ENCODE results near the gene ADIPOR1.
A peak's percentile ranks its signal among the peaks of the same experiment; 100 is the strongest.
"Not testable (repeated sequence)": the region's sequence is repeated elsewhere in the genome, so short reads cannot be mapped to it uniquely, and the experiment has no call there.

The ADIPOR1 gene, protein sequence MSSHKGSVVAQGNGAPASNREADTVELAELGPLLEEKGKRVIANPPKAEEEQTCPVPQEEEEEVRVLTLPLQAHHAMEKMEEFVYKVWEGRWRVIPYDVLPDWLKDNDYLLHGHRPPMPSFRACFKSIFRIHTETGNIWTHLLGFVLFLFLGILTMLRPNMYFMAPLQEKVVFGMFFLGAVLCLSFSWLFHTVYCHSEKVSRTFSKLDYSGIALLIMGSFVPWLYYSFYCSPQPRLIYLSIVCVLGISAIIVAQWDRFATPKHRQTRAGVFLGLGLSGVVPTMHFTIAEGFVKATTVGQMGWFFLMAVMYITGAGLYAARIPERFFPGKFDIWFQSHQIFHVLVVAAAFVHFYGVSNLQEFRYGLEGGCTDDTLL

DNA sequence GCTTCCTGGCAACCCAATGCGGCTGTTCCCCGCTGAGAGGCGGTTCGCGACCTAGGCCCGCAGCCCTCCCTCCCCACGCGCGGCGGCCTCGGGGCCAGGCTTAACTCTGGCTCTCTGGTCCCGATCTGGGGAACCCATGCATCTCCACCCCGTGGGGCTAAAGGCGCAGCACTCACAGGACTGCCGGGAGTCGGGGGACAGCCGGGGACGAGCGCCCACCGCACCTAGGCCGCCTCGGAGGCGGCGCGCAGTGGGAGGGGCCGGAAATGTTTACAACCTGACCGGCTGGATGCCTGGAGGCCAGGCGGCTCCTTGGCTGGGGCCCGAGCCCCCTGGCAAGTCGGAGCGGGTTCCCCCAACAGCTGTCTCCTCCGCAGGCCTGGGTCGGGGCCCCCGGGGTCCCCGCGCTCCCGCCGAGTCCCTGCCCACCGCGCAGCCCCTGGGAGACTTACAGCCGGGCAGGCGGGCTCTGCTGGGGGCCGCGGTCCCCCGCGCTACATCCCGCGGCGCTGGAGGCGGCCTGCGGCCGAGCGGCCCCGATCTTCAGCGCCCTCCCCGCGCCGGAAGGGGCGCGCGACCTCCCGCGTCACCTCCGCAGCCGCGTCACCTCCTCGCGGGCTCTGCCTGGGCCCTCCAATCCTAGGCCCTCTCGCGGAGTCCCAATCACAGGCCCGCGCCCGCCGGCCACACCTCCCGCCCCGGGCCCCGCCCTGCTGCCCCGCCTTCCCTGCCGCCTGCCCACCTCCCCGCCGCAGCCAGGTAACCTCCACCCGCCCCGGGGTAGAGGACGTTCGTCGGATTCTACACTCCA is at the start of gene ADIPOR1:
Gene ADIPOR1 (minus strand): TSS at position 580 of the 811 bp plus-strand sequence. CDS start 7,242 bp downstream, outside the sequence.
- peak; percentile 51 for DNase-seq (ENCODE audit: low read depth)

DNA sequence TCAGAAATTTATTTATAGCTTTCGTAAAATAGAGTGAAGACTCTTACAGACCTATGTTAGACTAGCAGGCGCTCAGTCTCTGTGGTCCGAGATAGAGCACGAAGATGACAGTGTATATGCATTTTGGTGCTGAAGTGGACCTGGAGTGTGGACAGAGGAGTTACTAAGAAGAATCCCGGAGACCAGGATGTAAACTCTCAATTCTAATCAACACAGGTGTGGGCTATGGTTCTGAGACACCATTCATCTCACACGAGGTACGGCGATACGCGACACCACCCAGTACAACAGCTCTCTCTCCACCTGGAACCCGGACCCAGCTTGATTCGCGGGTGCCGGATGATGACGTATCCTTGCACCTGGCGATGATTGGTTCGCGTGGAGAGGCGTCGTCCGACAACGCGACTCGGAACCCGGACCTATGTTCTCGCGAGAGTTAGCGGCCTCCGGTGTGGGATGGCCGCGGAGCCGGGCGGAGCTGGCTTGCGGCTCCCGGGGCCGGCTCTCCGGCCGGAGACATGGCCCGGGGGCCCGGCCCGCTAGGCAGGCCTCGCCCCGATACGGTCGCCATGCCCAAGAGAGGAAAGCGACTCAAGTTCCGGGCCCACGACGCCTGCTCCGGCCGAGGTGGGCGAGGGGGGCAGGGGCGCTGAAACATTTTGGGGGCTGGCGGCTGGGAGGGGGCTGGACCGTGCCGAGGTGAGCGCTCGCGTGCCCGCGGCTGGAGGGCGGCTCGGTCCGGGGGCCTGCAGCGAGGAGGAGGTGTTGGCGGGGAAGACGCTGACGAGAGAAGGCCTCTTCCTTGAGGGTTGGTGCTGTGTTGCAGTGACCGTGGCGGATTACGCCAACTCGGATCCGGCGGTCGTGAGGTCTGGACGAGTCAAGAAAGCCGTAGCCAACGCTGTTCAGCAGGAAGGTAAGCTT is 49.1 kb upstream of the ADIPOR1 start, which contains the start of gene TMEM183A:
Gene TMEM183A (plus strand): TSS at position 427 of the 924 bp plus-strand sequence. CDS start 92 bp downstream, at position 519.
- DNase-seq (ENCODE audit: low read depth) = peak; percentile 95

DNA sequence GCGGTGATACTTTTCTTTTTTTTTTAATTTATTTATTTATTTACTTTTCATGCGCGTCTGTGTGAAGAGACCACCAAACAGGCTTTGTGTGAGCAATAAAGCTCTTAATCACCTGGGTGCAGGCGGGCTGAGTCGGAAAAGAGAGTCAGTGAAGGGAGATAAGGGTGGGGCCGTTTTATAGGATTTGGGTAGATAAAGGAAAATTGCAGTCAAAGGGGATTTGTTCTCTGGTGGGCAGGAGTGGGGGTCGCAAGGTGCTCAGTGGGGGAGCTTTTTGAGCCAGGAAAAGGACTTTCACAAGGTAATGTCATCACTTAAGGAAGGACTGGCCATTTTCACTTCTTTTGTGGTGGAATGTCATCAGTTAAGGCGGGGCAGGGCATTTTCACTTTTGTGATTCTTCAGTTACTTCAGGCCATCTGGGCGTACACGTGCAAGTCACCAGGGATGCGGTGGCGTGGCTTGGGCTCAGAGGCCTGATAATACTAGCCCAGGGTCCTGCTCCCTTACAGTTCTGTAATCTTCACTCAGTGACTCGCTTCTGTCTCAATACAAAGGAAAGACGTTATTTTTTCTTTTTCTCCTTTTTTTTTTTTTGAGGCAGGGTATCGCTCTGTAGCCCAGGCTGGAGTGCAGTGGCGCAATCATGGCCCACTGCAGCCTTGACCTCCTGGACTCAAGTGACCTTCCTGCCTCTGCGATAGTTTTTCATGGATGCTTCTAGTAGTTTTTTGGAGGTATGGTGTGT is 47.5 kb upstream of the ADIPOR1 start:
- DNase-seq (ENCODE audit: low read depth) = not testable (repeated sequence)

DNA sequence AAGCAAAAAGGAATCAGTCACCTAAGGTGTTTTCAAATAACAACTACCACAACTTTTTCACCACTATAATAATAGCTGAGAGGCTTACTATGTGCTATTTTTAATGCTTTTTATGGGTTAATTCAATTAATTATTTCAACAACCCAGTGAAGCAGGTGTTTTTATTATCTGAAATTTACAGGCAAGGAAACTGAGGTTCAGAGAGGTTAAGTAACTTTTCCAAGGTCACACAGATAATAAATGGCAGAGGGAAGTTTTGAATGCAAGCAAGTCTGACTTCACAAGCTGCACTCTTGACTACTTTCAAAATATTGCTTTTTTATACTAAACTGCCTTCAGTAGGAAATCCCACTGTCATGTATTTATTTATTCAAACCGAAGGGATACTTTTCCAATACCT is 44.8 kb upstream of the ADIPOR1 start:
- no peak for DNase-seq (ENCODE audit: low read depth)

DNA sequence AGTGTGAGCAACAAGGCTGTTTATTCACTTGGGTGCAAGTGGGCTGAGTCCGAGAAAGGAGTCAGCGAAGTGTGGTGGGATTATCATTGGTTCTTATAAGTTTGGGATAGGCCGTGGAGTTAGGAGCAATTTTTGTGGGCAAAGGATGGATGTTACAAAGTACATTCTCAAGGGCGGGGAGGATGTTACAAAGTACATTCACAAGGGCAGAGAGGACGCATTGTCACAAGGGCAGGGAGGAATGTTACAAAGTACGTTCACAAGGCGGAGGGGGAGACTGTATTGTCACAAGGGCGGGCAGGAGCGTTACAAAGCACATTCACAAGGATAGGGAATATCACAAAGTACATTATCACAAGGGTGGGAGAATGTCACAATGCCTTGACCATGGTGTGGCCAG is 43.9 kb upstream of the ADIPOR1 start:
- DNase-seq (ENCODE audit: low read depth) = no peak

DNA sequence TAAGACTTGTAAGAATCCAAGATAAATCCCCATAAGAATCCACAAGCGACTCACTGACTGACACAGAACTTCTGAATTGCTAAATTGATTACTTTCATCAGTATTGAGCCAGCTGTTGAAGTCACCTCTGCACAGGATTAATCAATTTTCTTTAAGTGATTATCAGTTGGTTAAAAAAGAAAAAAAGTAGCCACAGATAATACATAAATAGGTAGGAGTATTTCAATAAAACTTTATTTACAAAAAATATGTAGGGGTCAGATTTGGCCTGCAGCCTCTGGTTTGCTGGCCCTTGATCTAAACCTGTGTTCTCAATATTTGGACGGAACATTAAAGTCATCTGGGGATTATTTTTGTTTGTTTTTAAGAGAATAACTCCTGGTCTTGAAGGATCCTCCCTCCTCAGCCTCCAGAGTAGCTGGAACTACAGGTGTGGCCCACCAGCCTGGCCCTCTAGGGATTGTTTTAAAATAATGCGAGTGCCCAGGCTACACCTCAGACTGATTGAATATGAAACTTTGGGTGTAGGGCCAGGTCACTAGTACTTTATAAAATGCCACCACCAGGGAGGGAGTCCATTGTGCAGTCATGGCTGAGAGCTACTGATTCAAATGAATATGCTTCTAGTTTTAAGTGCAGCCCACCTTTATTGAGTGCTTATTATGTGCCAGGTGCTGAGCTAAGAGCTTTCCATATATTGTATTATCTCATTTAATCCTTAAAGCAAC is 42.3 kb upstream of the ADIPOR1 start:
- no peak for DNase-seq (ENCODE audit: low read depth)

DNA sequence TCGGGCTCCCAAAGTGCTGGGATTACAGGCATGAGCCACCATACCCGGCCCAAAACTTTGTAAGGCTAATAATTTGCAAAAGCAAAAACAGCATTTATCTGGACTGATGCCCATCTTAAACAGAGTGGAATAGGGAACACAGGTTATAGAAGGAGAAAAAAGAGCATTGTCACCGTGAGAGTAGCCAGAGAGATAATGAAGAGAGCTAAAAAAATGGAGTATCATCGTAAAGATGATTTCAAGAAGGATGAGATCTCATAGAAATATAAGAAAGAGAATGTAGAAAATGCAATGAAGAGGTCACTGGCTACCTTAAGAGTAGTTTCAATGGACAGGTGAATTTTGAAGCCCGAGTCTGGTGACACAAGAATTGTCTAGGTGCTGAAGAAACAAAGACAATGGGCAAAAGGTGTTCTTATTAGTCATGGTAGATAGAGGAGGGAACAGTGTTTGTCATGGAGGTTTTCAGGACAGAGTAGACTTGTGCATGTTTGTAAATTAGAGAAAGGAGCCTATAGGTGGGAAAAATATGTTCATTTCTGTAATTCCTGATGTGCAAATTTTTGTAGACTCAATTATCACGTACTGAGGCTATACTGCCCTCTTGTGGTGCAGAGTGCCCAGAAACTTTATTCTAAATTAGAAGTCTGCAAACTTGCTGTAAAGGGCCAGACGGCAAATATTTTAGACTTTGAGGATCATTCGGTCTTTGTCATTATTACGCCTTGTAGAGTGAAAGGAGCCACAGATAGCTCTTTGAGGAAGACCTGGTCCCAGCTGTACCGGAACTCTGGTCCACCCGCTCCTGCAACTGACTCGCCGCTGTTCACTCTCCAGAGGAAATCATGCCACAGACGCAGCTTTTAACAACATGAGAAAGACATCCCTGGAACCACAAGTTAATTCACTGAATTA is 41.0 kb upstream of the ADIPOR1 start:
- DNase-seq (ENCODE audit: low read depth) = peak; percentile 28

DNA sequence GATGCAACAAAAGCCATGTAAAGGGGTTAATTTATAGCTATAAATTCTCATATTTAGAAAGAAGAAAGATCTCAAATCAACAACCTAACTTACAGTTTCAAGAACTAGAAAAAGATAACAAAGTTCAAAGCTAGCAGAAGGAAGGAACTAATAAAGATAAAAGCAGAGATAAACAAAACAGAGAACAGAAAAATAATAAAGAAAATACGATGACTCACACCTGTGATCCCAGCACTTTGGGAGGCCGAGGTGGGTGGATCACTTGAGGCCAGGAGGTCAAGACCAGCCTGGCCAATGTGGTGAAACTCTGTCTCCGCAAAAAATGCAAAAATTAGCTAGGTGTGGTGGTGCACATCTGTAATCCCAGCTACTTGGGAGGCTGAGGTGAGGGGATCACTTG is 36.6 kb upstream of the ADIPOR1 start:
- no peak for DNase-seq (ENCODE audit: low read depth)

DNA sequence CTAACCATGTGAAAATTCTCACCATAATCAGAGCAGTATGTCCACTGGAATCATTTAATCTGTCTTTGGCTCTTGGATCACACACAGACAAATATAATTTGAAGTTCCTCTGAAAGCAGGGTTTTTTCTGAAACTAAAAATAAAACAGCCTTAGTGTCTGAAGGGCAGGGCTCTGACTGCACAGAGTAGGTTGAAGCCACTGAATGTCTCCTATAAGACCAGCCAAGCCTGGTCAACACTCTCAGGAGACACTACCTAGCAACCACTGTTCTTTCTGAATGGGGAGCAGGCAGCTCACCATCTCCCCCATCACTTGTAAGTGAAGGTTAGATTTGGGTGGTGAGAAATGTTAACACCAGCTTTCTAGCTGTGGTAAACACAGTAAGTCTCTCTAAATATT is 33.0 kb upstream of the ADIPOR1 start:
- DNase-seq (ENCODE audit: low read depth) = no peak

DNA sequence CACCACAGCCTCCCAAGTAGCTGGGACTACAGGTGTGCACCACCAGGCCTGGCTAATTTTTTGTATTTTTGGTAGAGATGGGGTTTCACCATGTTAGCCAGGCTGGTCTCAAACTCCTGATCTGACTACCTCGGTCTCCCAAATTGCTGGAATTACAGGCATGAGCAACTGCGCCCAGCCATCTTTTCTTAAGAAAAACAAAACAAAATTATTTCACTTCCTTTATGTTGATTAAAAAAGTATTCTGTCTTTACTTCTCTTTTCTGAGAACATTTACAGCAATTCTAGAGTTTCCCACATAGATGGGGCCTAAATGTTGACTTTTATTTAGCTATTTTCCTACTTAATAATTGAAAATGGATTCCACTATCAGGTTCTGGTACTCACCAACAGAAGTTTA is 31.8 kb upstream of the ADIPOR1 start:
- no peak for DNase-seq (ENCODE audit: low read depth)

DNA sequence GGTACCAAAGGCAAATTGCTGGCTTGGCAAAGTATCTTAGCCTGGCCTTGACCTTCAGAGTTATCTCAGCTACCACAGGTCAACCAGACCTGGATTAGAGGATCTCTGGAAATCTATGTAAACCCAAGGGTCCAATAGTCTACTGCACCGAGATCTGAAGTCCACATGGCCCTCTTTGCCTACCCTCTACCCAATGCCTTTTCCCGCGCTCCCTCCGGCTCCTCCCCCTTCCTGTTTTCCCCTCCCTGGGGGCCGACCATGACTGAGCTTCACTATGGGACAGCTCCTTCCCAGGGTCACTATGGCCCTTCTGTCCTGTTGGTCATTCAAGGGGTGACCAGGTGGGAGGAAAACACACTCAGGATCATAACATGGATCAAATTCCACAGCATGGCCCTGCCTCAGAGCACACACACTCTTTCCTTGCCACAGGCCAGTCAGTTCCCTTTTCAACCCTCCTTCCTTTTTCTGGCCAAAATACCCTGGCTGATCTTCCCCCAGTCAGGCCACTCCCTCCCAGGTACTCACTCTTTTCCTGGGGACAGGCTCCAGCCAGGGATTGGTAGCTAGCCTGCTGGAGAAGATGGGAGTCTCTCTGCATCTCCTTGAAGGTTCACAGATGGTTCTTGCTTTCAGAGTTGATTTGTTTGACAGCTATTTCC is 29.9 kb upstream of the ADIPOR1 start:
- no peak for DNase-seq (ENCODE audit: low read depth)

DNA sequence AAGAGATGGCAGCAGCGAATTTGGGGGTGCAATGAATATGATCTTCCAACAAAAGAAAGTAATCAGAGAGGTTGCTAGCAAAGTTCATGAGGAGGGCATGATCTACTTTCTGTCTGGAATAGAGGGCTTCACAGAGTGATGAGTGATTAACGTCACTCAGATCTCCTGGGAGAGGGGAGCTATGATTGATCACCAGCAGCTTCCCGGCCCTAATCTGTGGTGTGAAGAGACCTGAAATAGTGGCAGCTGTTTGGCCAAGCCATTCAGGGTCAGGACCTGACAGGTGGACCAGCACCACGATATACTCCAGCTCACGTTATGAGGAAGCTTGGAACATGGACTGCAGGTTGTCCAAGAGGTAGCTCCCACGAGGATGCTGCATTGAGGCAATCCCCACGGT is 29.1 kb upstream of the ADIPOR1 start:
- DNase-seq (ENCODE audit: low read depth) = no peak

DNA sequence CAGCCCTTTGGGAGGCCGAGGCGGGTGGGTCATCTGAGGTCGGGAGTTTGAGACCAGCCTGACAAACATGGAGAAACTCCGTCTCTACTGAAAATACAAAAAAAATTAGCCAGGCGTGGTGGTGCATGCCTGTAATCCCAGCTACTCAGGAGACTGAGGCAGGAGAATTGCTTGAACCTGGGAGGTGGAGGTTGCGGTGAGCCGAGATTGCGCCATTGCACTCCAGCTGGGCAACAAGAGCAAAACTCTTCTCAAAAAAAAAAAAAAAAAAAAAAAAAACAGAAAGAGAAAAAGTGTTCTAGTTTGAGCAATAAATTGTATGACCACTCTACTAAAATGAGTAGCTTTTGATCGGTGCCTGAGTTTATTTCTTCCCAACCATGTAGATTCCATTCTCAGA is 28.0 kb upstream of the ADIPOR1 start:
- DNase-seq (ENCODE audit: low read depth) = not testable (repeated sequence)

DNA sequence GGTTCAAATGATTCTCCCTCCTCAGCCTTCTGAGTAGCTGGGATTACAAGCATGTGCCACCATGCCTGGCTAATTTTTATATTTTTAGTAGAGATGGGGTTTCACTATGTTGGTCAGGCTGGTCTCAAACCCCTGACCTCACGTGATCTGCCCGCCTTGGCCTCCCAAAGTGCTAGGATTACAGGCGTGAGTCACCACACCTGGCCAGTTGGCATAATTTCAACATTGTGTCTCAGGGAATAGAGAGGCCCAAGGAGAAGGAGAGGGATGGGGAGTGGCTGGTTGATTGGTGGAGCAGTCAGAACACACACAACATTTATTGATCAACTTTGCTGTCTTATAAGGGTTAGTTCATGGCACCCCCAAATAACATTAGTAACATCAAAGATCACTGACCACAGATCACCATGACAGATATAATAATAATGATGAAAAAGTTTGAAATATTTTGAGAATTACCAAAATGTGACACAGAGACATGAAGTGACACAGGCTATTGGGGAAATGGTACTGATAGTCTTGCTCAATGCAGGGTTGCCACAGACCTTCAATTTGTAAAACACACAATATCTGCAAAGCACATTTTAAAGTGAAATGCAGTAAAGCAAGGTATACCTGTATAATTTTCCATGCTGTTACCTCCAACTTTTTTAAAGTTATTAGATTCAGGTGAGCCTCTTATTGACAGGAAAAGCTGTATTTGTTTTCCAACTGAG is 24.8 kb upstream of the ADIPOR1 start:
- no peak for DNase-seq (ENCODE audit: low read depth)

DNA sequence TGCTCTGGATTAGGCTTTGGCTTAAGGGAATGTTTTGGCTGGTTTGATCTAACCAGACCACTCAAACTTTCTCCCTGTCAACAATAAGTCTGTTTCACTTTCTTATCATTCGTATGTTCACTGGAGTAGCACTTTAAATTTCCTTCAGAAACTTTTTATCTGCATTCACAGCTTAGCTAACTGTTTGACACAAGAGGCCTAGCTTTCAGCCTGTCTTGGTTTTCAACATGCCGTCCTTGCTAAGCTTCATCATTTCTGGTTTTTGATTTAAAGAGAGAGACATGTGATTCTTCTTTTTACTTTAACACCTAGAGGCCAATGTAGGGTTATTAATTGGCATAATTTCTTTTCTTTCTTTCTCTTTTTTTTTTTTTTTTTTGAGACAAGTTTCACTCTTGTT is 23.8 kb upstream of the ADIPOR1 start:
- DNase-seq (ENCODE audit: low read depth) = no peak

DNA sequence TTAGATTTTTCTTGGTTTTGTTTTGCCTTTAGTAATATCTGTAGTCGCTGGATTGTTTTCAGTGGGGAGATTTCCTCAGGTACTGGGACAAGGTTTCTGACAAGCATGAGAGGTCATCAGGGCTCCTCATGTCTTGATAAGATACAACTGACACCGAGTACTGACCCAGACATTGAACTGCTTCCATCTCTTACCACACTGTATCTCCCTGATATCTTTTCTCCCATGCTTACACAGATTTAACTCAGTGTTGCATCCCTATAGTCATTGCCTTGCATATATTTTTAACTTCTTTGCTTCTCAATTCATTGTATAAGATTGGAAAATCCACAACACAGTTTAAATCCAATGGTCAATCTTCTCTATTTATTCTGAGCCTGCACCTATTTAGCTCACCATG is 21.3 kb upstream of the ADIPOR1 start:
- no peak for DNase-seq (ENCODE audit: low read depth)

DNA sequence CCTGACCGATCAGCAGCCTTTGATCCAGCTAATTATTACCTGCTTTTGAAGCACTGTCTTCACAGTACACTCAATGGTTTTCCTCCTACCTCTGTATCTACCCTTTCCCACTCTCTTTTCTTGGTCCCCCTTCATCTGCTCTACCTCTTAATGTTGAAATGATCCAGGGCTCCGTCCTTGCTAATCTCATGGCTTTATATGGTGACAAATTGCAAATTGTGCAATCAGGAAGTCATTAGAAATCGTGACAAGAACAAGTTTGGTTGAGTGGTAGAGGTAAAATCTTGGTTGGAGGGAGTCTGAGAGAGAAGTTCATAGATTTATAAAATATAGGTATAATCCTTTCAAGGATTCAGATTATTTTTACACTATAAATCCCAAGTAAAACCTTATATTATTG is 18.5 kb upstream of the ADIPOR1 start:
- no peak for DNase-seq (ENCODE audit: low read depth)

DNA sequence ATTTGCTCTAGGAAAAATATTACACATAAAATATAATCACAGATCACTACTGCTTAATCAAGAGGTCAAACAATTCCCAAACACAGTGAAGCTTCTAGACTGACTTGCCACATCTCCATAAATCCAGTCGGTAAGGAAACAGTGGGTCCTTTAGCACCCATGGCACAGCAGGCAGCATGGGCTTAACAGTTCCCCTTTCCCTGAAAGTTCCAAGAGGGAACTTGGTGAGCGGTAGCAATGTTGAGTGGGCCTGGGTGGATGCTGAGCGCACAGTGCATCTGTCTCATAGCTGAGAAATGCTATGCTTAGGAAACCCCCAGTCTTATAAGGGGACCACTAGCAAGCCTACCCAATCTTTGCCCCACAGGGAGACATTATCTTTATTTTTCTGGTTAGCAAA is 16.7 kb upstream of the ADIPOR1 start:
- DNase-seq (ENCODE audit: low read depth) = no peak

Measured in fibroblast of the conjunctiva (primary cell).